Measurements from ENCODE around the gene CD276.
"Not testable (repeated sequence)": the region's sequence is repeated elsewhere in the genome, so short reads cannot be mapped to it uniquely, and the experiment has no call there.

CD276 gene

DNA sequence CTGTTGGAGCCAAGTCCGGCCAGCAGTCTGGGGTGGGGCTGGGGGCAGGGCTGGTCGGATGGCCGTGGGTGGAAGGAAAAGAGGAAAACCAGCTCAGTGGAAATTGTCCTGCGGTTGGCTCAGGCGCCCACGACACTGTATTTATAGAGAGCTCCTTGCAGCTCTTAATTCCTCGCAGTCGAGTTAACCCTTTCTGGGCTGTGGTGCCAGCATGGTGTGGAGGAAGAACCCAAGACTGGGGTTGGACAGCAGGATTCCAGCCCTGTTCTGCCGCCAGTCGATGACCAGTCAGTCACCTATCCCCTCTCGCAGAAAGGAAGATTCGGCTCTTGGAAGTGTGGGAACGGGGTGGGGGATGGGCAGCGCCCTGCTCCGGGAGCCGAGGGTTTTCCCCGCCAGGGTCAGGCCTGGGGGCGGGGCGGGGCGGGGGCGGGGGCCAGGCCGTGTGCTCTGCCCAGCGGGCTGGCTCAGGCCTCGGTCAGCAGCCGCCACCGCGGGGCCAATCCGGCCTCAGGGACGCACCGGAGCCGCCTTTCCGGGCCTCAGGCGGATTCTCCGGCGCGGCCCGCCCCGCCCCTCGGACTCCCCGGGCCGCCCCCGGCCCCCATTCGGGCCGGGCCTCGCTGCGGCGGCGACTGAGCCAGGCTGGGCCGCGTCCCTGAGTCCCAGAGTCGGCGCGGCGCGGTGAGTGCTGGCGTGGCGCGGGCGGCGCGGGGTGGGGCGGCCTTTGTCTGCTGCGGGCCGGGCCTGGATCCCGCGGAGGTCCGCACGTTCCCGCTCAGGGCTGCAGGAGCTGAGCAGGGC is at the start of gene CD276:
Gene CD276, plus strand, starts transcription at position 607 of the 804 bp plus-strand sequence. CDS start 15,257 bp downstream, outside the sequence.
- no peak for DNase-seq

DNA sequence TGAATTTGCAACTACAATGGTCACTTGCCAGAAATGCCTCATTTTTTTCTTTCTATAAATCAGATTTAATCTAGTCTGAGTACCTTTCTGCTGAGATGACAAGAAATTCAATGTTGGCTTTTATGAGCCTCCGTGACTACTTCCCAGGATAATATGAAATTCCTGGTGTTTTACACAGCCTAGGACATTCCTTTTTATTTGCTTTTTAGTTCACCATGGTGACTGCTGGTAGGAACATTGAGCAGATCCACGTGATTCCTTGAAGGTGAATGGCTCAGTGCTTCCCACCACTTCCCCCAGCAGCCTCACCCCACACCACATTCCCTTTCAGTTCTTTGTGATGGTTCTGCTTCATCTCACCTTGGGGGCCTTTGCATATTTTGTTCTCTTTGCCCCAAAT is 46.7 kb upstream of the CD276 start:
- DNase-seq, result no peak

DNA sequence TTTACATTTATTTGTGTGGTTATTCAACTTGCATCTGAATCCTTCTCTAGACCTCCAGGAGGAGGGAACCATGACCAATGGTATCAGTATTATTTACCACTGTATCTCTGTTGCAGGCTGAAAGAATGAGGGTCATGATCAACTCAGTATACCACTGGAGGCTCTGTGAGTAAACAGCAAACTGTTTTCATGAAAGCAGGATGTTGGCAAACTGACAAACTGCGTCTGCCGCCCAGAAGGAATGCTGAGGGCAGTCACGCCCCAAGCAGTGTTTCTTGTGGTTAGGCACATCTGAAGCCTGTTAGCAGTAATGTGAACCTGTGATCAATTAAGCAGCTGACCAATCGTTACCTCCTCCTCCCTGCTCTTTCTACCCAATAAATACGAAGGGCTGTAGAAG is 44.7 kb upstream of the CD276 start:
- DNase-seq, result not testable (repeated sequence)

DNA sequence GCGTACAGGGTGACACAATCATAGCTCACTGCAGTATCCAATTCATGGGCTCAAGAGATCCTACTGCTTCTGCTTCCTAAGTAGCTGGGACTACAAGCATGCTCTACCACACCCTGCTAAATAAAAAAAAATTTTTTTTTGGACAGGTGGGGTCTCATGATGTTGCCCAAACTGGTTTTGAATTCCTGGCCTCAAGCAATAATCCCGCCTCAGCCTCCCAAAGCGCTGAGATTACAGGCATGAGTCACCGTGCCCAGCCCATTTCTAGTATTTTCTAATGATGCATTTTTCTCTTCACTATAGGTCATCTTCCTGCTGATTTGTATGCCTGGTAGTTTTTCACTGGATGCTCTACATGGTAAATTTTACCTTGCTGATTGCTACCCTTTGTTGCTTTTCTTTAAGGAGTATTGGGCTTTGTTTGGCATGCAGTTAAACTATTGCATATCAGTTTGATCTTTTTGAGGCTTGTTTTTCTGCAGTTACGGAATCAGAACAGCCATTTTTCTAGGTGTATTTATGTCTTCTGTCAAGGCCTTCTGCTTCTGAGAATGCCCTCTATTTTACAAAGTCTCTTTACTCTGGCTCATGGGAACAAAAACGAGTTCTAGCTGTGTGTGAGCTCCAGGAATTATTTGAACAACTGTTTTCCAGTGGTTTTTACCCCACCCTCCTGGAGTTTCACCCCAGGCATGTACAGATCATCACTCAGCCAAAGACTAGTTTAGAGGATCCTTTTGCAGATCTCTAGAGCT is 36.7 kb upstream of the CD276 start:
- DNase-seq, result no peak

DNA sequence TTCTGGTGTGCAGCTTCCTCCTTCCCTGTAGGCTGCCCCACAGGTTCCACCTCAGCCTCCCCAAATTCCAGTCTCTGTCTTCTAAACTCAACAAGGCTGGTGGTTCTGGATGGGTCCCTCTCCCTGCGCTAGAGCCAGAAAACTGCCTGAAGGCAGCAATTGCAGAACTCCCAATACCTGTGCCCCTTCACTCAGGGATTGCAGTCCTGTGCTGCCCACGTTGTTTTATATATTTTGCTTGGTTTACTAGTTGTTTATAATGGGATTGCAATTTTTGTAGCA is 36.2 kb upstream of the CD276 start:
- no peak for DNase-seq

DNA sequence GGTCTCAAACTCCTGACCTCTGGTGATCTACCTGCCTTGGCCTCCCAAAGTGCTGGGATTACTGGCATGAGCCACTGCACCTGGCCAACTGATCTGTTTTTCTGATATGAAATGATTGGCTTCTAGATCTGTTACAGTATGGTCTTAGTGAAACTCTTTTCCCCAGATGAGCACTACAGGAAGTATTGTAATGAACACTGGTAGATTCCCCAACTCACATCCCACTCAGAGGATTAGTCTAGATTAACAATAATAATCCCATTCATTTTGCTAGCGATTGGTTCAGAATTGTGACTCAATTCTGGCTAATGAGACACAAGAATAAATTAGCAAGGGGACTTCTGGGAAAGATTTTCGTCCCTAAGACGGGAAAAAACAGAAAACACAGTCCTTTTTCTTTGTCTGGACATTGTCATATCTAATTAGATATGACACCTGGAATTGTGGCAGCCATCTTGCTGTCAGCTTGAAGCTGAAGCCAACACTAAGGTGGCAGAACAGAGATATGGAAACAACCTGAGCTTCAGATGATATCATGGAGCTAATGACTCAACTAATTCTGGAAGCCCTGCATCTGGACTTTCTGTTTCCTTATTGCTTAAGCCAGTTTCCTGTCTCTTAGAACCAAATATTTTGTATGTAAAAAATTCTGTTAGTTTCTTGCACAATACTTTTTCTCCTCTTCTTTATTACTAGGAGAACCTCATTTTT is 33.6 kb upstream of the CD276 start:
- no peak for DNase-seq

DNA sequence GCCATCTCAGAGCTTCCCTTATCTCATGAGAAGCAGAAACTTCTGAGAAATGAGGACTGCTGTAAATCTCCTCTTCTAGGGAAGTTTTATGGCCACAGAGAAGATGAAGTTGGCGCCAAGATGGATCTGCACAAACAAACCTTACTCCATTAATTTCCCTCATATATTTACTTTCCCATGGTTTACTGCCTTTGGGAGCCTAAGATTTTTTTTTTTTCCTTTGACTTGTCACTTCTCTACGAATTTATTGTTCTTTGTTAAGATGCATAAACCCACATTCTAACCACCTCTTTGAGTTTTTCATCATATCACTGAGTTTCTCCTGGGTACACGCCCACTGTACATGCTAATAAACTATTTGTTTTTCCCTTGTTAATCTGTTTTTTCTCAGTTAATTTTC is 29.5 kb upstream of the CD276 start:
- no peak for DNase-seq

DNA sequence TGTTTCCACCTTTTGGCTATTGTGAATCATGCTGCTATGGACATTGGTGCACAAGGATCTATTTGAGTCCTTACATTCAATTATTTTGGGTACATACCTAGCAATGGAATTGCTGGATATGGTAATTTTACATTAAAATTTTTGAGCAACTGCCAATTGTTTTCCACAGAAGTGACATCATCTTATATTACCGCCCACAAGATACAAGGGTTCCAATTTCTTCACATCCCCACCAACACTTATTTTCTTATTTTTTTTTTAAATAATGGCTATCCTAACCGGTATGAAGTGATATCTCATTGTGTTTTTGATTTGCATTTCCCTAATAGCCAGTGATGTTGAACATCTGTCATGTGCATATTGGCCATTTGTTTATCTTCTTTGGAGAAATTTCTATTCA is 28.5 kb upstream of the CD276 start:
- no peak for DNase-seq

DNA sequence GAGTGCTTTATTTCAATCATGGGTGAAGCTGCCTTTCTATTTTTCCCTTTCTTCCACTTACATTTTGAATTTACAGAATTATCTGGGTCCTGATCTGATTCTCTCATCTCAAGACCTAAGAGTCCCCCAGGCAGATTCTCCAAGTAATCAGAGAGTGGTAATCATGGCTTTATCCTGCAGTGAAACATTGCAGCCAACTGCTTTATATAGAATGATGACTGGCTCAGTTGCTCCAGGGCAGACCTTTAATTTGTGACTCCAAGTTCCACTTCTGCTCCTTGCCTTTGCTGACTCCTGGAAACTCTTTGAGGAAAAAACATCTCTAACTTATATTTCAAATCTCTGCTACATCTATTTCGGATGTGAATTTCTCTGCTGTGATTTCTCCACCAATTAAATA is 25.5 kb upstream of the CD276 start:
- no peak for DNase-seq

DNA sequence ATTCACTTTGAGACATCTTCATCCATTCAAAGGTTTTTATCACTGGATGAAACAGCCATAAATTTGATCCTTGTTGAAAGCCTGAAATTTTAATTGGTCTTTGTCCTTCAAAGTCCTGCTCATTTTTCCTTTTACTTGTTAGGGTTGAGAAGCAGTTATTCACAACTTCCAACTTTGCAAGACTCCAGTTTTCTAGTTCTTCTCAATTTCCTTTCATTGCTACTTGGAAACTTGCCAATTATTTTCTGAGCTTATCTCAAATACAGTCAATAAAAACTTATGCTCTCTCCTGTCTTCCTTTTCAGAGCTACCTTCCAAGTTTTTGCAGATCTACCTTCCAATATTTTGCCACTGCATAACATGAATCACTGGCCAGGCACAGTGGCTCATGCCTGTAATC is 23.7 kb upstream of the CD276 start:
- no peak for DNase-seq

DNA sequence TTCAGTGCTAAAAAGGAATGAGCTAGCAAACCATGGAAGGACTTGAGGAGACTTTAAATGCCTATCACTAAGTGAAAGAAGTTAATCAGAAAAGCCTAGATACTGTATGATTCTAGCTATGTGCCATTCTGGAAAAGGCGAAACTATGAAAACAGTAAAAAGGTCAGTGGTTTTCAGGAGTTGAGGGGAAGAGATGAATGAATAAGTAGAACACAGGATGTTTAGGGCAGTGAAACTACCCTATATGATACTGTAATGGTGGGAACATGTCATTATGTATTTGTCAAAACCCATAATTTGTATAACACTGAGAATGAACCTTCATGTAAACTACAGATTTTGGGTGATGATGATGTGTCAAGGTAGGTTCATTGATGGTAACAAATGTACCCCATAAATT is 9.6 kb upstream of the CD276 start:
- no peak for DNase-seq

DNA sequence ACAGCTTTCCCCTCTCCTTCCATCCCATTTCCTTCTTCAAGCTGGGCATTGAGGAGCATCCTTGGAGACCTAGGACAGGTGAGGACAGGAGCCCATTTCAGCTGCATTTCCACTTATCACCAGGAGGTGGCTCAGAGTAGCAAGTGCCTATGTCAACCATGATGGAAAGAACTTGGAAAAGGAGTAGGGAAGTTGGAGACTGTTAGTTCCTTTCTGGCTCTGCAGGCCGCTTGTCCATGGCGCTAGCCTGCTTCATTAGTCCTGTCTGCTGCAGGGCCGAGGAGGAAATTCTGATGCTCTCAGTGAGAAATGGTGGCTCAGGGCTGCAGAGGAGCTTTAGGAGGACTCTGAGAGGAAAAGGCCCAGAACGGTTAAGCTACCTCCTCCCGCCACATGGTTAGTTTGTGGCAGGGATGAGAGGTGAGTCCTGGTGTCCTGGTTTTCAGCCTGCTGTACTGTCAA is 7.0 kb upstream of the CD276 start:
- DNase-seq, result peak; percentile 2

DNA sequence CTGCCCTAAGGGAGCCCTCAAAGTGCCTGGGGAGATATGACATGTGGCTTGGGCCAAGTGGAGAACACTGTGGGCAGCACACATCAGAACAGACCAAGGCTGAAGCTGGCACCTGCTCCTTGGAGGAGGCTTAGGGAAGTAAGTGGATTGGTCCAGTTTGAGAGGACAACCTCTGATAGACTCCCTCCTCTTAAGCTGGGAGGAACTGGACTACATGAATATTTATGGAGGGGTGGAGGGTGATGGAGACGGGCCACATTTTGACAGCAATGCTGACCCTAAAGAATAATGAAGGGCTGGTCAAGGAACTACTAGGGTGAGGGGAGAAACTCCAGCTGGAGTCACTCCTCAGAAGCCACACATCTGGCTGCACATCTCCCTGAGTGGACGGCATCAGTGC is 6.5 kb upstream of the CD276 start:
- no peak for DNase-seq

DNA sequence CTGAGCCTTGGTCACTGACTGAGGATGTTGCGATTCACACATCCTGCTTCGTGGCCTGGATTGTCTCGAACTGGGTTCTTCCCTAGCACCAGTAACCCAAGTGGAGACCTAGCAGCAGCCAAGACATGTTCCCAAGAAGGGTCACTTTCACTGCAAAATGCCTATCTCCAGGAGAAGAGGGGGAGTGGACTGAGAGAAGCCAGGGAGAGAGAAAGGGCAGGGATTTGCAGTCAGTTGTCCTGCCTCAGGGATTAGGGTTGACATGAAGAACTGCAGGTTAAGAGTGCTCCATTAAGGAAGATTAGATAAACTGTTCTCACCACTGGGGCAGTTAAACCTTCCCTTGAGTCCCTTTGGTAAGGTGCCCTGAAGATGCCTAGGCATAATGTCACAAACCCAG is 5.7 kb upstream of the CD276 start:
- no peak for DNase-seq

DNA sequence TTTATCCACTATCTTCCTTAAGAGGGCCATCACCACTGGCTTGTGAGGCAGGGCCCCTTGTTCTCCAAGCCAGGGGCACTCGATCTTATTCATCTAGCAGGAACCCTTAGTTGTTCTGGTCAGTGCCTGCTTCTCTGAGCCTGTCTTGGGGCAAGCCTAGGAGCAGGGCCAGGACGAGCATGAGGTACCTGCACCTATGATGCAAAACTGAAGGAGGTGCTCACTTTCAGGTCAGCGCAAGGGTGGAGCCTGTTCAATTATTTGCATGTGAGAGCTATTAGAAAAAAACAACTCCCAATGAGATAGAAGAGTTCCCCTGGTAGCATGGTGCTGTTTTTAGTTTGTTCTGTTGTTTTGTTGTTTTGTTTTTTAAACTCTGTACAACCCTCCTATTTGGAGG is 5.0 kb upstream of the CD276 start:
- DNase-seq, result no peak

DNA sequence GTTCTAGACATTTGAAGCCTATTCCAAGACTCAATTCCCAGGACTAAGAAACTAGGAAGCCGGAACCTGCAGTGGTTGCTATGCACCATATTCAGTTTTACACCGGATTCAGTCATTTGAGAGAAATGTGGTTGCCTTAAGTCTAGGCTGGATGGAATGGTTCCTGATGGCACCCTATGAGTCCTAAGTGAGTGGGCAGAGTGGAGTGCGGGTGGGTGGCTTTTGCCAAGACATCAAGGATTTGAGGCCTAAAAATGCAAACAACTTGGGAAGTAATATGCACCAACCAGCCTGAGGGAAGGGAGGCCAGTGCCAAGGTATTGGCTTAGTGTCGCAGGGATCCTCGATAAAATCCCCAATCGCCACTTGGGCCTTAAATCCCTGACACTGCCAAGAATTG is 4.2 kb upstream of the CD276 start:
- DNase-seq, result no peak

DNA sequence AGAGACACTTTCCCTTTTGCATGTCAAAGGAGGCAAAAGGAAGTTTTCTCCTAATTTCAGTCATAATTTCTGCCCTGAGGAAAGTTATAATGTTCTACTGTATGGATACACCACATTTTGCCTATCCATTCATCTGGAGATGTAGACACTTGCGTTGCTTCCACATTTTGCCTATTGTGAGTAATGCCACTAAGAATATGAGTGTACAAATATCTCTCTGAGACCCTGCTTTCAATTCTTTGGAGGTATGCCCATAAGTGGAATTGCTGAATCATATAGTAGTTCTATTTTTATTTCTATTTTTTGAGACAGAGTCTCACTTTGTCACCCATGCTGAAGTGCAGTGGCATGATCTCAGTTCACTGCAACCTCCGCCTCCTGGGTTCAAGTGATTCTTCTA is 3.6 kb upstream of the CD276 start:
- DNase-seq, result no peak

DNA sequence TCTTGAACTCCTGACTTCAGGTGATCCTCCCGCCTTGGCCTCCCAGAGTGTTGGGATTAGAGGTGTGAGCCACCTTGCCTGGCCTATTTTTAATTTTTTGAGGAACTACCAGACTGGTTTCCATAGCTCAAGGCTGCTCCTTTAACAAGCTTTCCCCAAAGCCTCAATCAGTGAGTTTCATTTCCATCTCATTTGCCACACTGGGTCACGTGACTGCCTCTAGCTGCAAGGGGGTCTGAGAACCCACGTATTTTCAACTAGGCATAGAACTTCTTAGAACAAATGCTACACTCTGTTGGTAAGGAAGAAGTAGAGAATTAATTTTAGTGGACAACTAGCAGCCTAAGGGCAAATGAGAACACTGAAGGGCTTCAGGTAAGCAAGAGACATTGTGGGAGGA is 3.1 kb upstream of the CD276 start:
- DNase-seq, result no peak

DNA sequence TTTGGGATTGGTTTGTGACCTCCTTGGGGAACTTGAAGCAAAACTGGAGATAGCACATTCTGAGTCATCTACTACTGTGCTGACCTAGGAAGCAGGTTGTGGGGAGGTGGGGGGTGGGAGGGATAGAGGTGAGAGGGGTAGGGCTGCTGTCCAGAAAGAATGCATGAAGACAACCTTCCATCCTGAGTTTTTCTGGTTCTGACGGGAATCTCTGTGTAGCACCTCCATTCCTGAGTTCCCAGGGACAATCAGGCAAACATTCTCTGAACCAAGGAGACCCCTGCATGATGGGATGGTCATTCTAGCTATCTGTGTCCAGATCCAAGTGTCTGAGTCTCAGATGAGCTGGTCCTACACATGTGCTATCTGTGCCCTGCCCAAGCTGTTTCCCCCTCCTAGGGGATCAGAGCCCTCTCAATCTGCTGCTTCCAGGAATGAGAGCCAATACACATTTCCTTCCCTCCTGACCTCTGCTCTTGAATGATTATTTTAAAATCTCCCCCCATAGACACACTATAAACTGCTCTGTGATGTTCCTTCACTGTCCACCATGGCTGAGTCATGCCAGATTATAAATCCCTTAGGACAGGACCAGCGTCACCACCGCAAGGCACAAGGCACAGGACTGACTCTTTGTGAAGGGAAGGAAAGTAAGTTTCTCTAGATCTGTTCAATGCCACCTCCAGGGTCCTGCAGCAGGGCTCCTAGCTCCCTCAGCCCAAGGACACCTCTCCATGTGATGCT is 2.2 kb upstream of the CD276 start:
- no peak for DNase-seq

DNA sequence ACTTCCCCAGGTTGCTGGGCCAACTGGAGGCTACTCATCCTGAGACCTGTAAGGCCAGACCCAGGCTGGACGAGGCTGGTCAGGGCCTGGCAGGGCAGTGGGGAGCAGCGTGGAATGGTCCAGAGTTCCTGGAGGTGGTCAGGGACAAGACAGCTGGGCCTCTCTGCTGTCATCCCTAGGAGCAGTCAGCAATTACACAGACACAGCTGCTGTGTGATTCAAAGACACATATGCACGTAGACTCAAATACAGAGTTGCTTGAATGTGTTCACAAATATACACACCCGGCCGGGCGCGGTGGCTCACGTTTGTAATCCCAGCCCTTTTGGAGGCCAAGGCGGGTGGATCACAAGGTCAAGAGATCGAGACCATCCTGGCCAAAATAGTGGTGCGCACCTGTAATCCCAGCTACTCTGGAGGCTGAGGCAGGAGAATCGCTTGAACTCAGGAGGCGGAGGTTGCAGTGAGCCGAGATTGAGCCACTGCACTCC is 1.5 kb upstream of the CD276 start:
- no peak for DNase-seq

DNA sequence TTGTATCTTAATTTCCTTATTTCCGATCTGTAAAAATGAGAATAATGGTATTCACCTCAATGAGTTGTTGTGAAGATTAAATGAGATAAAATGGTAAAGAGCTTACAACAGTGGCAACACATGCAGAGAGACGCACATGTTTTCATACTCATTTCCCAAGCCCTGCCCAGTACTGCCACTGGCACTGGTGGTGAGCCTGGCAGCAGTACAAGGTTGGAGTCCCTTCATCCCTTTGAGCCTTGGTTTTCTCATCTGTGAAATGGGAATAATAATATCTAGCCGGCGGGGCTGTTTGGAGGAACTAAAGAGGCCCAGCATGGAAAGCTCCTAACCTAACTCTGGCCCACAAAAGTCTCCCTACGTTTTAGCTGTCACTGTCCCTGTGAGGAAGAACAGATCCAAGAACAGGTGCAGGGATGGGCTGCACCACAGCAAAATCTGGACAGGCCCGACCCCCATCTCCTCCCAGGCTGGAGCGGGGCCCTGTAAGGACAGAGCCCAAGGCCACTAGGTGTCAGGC is 866 bp upstream of the CD276 start:
- no peak for DNase-seq

DNA sequence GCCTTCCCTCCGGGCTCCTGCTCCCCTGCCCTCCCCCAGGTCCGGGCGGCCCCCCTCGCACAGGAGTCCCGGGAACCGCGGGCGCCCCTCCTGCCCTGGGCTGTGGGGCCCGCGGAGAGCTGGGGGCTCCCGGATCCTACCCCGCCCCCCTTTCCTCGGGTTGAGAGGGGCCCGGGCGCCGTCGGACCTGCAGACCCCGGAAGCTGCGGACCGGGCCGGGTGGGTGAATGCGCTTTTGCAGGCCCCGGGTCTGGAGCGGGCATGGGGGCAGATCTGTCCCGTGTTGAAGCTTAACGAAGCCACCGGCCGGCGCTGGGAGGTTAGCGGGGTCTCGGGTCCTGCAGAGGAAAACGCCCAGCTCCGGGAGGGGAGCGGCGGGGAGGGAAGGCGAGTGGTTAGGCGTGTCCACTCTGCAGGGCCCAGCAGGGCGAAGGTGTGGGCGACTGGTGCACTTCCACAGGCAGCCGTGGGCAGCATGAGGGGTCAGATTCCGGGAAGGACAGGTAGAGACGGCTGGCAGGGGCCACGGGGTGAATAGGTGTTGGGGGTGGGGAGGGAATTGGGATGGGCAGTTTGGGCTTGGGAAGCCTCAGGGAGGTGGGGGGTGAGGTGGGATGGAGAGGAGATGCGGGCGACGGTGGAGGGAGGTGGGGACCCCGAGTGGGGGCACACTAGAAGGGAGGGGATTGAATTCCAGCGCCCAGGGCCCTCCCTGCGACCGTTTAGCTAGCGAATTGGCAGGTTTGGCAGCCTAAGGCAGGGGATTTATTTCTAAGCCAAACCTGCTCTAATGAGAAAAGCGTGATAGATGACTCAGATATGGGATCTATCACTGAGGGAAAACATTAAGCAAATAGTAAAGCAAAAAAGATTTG is 635 bp downstream of the CD276 start:
- DNase-seq, result no peak
